SU-DHL-6 (cell line): ENCODE results near the gene MUC2.

Experiments used
- H2AFZ ChIP-seq: fragments of 200-600 bp; sonication (generic); 2 replicates; pipeline ENCODE4 v1.6.1; 2014; ENCODE audit warnings: low read depth, mild to moderate bottlenecking, moderate library complexity, mixed read lengths, antibody characterized with exemption, low read length; ENCODE audit not compliant: severe bottlenecking
- H3F3A ChIP-seq: fragments of 200-600 bp; shearing (Covaris generic); 2 replicates; pipeline ENCODE4 v1.6.0; 2016; ENCODE audit warnings: antibody characterized with exemption, mild to moderate bottlenecking; ENCODE audit not compliant: insufficient read depth
- H3K27ac ChIP-seq: fragments of 200-600 bp; sonication (generic); 2 replicates; pipeline ENCODE4 v1.5.1; 2016; ENCODE audit warnings: low read depth, mild to moderate bottlenecking, low read length, moderate library complexity, mixed read lengths
- H3K27me3 ChIP-seq: fragments of 200-600 bp; sonication (generic), shearing (Covaris generic); 2 replicates; pipeline ENCODE4 v1.6.0; 2014; ENCODE audit warnings: mild to moderate bottlenecking, low read length
- H3K36me3 ChIP-seq: fragments of 200-600 bp; sonication (generic); 2 replicates; pipeline ENCODE4 v1.6.1; 2014; ENCODE audit warnings: mild to moderate bottlenecking, low read length, mixed read lengths
- H3K4me2 ChIP-seq: fragments of 300-600, 200-600 bp; shearing (Covaris generic), sonication (generic); 2 replicates; pipeline ENCODE4 v1.6.0; 2014; ENCODE audit warnings: low read length, low read depth, mild to moderate bottlenecking; ENCODE audit not compliant: poor library complexity, severe bottlenecking
- H3K4me3 ChIP-seq: fragments of 200-600 bp; sonication (generic); 2 replicates; pipeline ENCODE4 v1.5.1; 2014; ENCODE audit warnings: antibody characterized with exemption, low read length, mild to moderate bottlenecking, mixed read lengths; ENCODE audit not compliant: insufficient read depth, poor library complexity, severe bottlenecking
- H3K79me2 ChIP-seq: fragments of 200-600 bp; sonication (generic); 2 replicates; pipeline ENCODE4 v1.6.1; 2014; ENCODE audit warnings: mild to moderate bottlenecking, low read length, moderate library complexity; ENCODE audit not compliant: insufficient read depth
- H3K9ac ChIP-seq: fragments of 200-600 bp; sonication (generic); 2 replicates; pipeline ENCODE4 v1.7.0; 2014; ENCODE audit warnings: mild to moderate bottlenecking, low read length
- H3K9me2 ChIP-seq: fragments of 200-600 bp; sonication (generic); replicated peaks from 2 replicates; pipeline ENCODE4 v1.6.1; 2014; ENCODE audit warnings: low read length; ENCODE audit not compliant: insufficient read depth
- H3K9me3 ChIP-seq: fragments of 200-600 bp; sonication (generic); 2 replicates; pipeline ENCODE4 v1.6.1; 2014; ENCODE audit warnings: low read length, mixed read lengths; ENCODE audit not compliant: insufficient read depth
- H4K20me1 ChIP-seq: fragments of 200-600 bp; sonication (generic); 2 replicates; pipeline ENCODE4 v1.6.1; 2014; ENCODE audit warnings: low read depth, mild to moderate bottlenecking, antibody characterized with exemption, low read length, moderate library complexity, mixed read lengths
- EZH2phosphoT487 ChIP-seq: fragments of 200-600 bp; sonication (generic), shearing (Covaris generic); conservative IDR thresholded peaks from 2 replicates; pipeline ENCODE4 v1.6.1; 2018; ENCODE audit warnings: mild to moderate bottlenecking, antibody characterized with exemption, low read length, moderate library complexity, mixed read lengths
- TF ChIP-seq, protein P1 (sequence below): fragments of 200-600 bp; sonication (generic); IDR thresholded peaks from one replicate; pipeline ENCODE4 v1.5.1; 2017; ENCODE audit warnings: antibody characterized with exemption, mild to moderate bottlenecking, low read length, moderate library complexity; ENCODE audit not compliant: insufficient read depth, poor library complexity, severe bottlenecking

Gene MUC2

DNA sequence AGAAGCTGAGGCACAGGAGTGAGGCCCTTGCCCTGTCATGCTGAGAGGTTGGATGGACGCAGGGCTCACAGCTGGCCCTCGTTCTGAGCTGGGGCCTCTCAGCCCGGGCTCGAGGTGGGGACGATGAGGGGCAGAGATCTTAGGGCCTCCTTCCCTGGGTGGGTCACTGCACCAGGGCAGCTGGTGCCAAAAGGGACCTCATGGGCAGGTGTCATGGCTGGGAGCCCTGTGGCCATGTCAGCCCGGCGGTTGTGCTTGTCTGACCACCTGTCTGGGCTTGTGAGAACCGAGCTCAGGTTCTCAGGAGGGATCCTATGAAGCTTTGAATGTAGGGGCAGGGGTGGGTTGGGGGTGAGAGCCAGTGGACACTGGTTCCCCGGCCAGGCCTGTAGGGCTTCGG is 36.3 kb upstream of the MUC2 start:
- Histone ChIP-seq H4K20me1 (no peaks in the 10 kb centered on the region), H3K79me2 (no peaks in the 10 kb centered on the region), H3K27me3 (no peaks in the 10 kb centered on the region), H2AFZ (no peak overlapping the region), H3K36me3 (no peaks in the 10 kb centered on the region), H3K9ac (no peak overlapping the region), H3K9me3 (no peaks in the 10 kb centered on the region), H3F3A (no peaks in the 10 kb centered on the region), H3K4me3 (no peak overlapping the region), H3K27ac (no peak overlapping the region), H3K4me2 (no peak overlapping the region), H3K9me2 (no peaks in the 10 kb centered on the region)
- no peak for TF ChIP-seq EZH2phosphoT487
- TF ChIP-seq, protein P1, sequence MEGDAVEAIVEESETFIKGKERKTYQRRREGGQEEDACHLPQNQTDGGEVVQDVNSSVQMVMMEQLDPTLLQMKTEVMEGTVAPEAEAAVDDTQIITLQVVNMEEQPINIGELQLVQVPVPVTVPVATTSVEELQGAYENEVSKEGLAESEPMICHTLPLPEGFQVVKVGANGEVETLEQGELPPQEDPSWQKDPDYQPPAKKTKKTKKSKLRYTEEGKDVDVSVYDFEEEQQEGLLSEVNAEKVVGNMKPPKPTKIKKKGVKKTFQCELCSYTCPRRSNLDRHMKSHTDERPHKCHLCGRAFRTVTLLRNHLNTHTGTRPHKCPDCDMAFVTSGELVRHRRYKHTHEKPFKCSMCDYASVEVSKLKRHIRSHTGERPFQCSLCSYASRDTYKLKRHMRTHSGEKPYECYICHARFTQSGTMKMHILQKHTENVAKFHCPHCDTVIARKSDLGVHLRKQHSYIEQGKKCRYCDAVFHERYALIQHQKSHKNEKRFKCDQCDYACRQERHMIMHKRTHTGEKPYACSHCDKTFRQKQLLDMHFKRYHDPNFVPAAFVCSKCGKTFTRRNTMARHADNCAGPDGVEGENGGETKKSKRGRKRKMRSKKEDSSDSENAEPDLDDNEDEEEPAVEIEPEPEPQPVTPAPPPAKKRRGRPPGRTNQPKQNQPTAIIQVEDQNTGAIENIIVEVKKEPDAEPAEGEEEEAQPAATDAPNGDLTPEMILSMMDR = no peak

DNA sequence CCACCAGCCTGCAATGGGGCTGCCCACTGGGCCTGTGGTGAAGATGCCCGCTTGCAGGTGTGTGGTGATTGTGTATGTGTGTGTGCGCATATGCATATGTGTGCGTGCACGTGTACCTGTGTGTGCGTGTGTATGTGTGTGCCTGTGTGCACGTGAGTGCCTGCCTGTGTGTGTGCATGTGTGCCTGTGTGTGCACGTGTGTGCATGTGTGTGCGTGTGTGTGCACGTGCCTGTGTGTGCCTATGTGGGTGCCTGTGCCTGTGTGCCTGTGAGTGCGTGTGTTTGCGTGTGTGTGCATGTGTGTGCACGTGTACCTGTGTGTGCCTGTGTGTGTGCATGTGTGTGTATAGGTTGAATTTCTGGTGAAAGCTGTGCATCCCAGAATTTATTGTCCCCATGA is 35.8 kb upstream of the MUC2 start:
- H4K20me1 ChIP-seq = no peaks in the 10 kb centered on the region
- no peak overlapping the region for H3K4me3 ChIP-seq
- no peak overlapping the region for H2AFZ ChIP-seq
- no peaks in the 10 kb centered on the region for H3K79me2 ChIP-seq
- TF ChIP-seq, protein P1 = no peak
- no peak for TF ChIP-seq EZH2phosphoT487
- no peaks in the 10 kb centered on the region for H3K36me3 ChIP-seq
- no peak overlapping the region for H3K27ac ChIP-seq
- H3K27me3 ChIP-seq = no peaks in the 10 kb centered on the region
- H3F3A ChIP-seq = no peaks in the 10 kb centered on the region
- H3K9me2 ChIP-seq = no peaks in the 10 kb centered on the region
- H3K9ac ChIP-seq = no peak overlapping the region
- H3K4me2 ChIP-seq = no peak overlapping the region
- H3K9me3 ChIP-seq = no peaks in the 10 kb centered on the region

DNA sequence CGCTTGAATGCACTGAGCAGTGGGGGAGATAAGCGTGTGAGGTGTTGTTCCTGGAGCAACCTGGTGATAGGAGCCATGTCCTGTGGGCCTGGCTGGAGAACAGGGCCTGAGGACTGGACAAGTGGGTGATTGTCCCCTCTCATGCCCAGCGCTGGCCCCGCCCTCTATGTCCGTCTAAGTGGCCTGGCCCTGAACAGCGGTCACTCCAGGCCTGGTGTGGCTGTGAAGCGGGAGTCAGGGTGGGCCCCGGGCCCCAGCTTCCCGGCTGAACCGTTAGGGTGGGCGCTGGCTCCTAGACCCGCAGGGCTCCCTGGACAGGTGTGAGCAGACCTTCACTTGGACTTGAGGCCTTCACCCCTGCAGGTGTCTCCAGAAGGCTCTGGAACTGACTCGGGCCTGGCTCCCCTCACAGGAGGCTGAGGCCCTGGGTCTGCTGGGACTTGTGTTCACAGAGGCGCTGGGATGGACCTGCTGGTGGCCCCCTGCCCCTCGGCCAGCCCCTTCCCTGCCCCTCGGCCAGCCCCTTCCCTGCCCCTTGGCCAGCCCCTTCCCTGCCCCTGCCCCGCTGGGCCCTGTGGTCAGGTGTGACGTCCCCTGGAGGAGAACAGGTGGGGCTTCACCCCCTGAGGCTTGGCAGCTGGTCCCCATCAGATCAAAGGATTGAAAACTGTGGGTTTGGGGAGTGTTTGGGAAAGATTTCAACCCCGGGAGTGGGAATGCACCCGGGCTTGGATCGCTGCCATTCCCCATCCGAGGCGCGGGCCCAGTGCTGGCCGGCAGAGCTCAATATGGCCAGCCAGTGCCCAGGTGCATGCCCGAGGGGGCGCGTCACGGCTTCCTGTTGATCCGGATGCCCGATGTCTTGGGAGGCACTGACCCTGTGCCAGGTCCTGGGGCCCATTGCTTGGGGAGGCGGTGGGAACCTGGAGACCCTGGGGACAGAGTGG is 34.9 kb upstream of the MUC2 start:
- H3K9ac ChIP-seq = no peak overlapping the region
- H3K9me2 ChIP-seq = no peaks in the 10 kb centered on the region
- no peaks in the 10 kb centered on the region for H3K36me3 ChIP-seq
- H3K4me2 ChIP-seq = no peak overlapping the region
- TF ChIP-seq, protein P1 = no peak
- TF ChIP-seq EZH2phosphoT487 = no peak
- no peak overlapping the region for H3K27ac ChIP-seq
- no peaks in the 10 kb centered on the region for H3K27me3 ChIP-seq
- H3K9me3 ChIP-seq = no peaks in the 10 kb centered on the region
- H2AFZ ChIP-seq = no peak overlapping the region
- no peaks in the 10 kb centered on the region for H4K20me1 ChIP-seq
- no peak overlapping the region for H3K4me3 ChIP-seq
- no peaks in the 10 kb centered on the region for H3F3A ChIP-seq
- H3K79me2 ChIP-seq = no peaks in the 10 kb centered on the region
